GM12878 (cell line): ENCODE measurements around the gene BRF1. TPM values are rescaled to one million over a fixed set of nuclear protein-coding genes. Genes with fewer than 3 reads are reported as not detected.

ENCODE experiments used
- ATAC-seq: fragments of 200-7000 bp; cut with Tn5 transposase; 3 replicates; pipeline ENCODE4 v1.9.1; 2020; ENCODE audit warnings: mild to moderate bottlenecking, moderate library complexity
- BruUV-seq: library from RNA; stranded (reverse); fragments of 400-500 nt; replicated peaks from 2 replicates; lab custom pipeline; 2021; lab: Mats Ljungman, UMichigan
- CTCF ChIA-PET: fragments of 300-600 bp; sonication (Branson Sonifier 250); formaldehyde crosslinking; extraction: SDS; loops from one replicate; lab custom pipeline; 2021; ENCODE audit warnings: inconsistent platforms; lab: Yijun Ruan, JAX
- POLR2A ChIA-PET: fragments of 350-600 bp; formaldehyde crosslinking; extraction: SDS; loops from one replicate; lab custom pipeline; 2021; ENCODE audit warnings: inconsistent platforms; lab: Charles Lee
- RAD21 ChIA-PET: fragments of 300-600 bp; sonication (Branson Sonifier 250); formaldehyde crosslinking; loops from one replicate; lab custom pipeline; 2023; ENCODE audit warnings: antibody characterized with exemption; ENCODE audit not compliant: unreplicated experiment; lab: Charles Lee
- SMC1A ChIA-PET: fragments of 300-600 bp; sonication (Branson Sonifier 250); formaldehyde crosslinking; loops from one replicate; lab custom pipeline; 2023; ENCODE audit not compliant: unreplicated experiment, uncharacterized antibody; lab: Charles Lee
- DNase-seq: peaks from one replicate; pipeline ENCODE4 v3.0.0-alpha.2; 2011; ENCODE audit warnings: low read depth, low spot score
- FAIRE-seq: peaks from 3 replicates; lab custom pipeline; 2011; peaks lifted over from hg19 to GRCh38; lab: Jason Lieb, UNC
- H2AFZ ChIP-seq: 2 replicates; pipeline ENCODE4 v1.6.0; 2011; ENCODE audit warnings: low read depth, low read length, control low read depth; ENCODE audit not compliant: control insufficient read depth
- H3K27ac ChIP-seq: 2 replicates; pipeline ENCODE4 v1.5.1; 2011; ENCODE audit warnings: control low read depth; ENCODE audit not compliant: control insufficient read depth, insufficient read depth
- H3K27me3 ChIP-seq, 2 experiments: replicated peaks in 1 of 2; 2 replicates each; pipeline versions ENCODE4 v1.6.0 to v1.6.1; 2011; ENCODE audit warnings: low read length in 1 of 2; ENCODE audit not compliant: control insufficient read depth in 2 of 2, insufficient read depth in 2 of 2
- H3K36me3 ChIP-seq, 2 experiments: 2 replicates each; pipeline ENCODE4 v1.5.1; 2011; ENCODE audit warnings: low read length in 1 of 2; ENCODE audit not compliant: control insufficient read depth in 2 of 2, insufficient read depth in 2 of 2
- H3K4me1 ChIP-seq: 2 replicates; pipeline ENCODE4 v1.6.1; 2011; ENCODE audit warnings: mild to moderate bottlenecking, low read length, moderate library complexity, mixed read lengths; ENCODE audit not compliant: control insufficient read depth, insufficient read depth
- H3K4me2 ChIP-seq: 2 replicates; pipeline ENCODE4 v1.6.0; 2011; ENCODE audit warnings: control low read depth; ENCODE audit not compliant: control insufficient read depth, insufficient read depth
- H3K4me3 ChIP-seq: fragments of 200-600 bp; sonication (generic); 2 replicates; pipeline ENCODE4 v1.5.1; 2016
- H3K79me2 ChIP-seq: 2 replicates; pipeline ENCODE4 v1.6.0; 2011; ENCODE audit warnings: low read length; ENCODE audit not compliant: control insufficient read depth, insufficient read depth
- H3K9ac ChIP-seq: 2 replicates; pipeline ENCODE4 v1.8.0; 2011; ENCODE audit warnings: low read length, control low read depth, mixed read lengths; ENCODE audit not compliant: control insufficient read depth, insufficient read depth
- H3K9me3 ChIP-seq: replicated peaks from 3 replicates; pipeline ENCODE4 v1.5.1; 2011; ENCODE audit warnings: mild to moderate bottlenecking, low read length; ENCODE audit not compliant: control insufficient read depth, insufficient read depth
- H4K20me1 ChIP-seq: 2 replicates; pipeline ENCODE4 v1.6.0; 2011; ENCODE audit not compliant: control insufficient read depth, insufficient read depth
- BHLHE40 ChIP-seq, 2 experiments: fragments of 450-650 bp in 1 of 2; IDR thresholded peaks; 2 replicates each; pipeline ENCODE4 v1.6.1; 2011 to 2017; ENCODE audit warnings: low read depth in 2 of 2, borderline replicate concordance in 1 of 2, improper control_type of control experiment in 1 of 2, low read length in 1 of 2, mild to moderate bottlenecking in 1 of 2
- CEBPB ChIP-seq, 2 experiments: fragments of 150-350 bp in 1 of 2; IDR thresholded peaks; 2 replicates each; pipeline ENCODE4 v1.6.1; 2012 to 2014; ENCODE audit warnings: low read depth in 2 of 2, low read length in 2 of 2, borderline replicate concordance in 1 of 2, inconsistent platforms in 1 of 2
- IKZF1 ChIP-seq: fragments of 450-650 bp; conservative IDR thresholded peaks from 2 replicates; pipeline ENCODE4 v1.6.1; 2017; ENCODE audit warnings: antibody characterized with exemption, mild to moderate bottlenecking
- IKZF2 ChIP-seq, 2 experiments: fragments of 450-650 bp; IDR thresholded peaks; 2 replicates each; pipeline ENCODE4 v1.6.1; 2017; ENCODE audit warnings: mild to moderate bottlenecking in 2 of 2, moderate library complexity in 2 of 2
- NFYB ChIP-seq: IDR thresholded peaks from 2 replicates; pipeline ENCODE4 v1.6.1; 2011; ENCODE audit warnings: low read depth, mild to moderate bottlenecking, low read length, improper control_type of control experiment, moderate library complexity; ENCODE audit not compliant: insufficient read depth
- NR2C1 ChIP-seq: fragments of 450-650 bp; IDR thresholded peaks from 2 replicates; pipeline ENCODE4 v1.6.1; 2017; ENCODE audit warnings: antibody characterized with exemption, mild to moderate bottlenecking, moderate library complexity
- NRF1 ChIP-seq: conservative IDR thresholded peaks from 2 replicates; pipeline ENCODE4 v1.6.1; 2011; ENCODE audit warnings: mild to moderate bottlenecking, low read depth, low read length, improper control_type of control experiment
- PBX3 ChIP-seq: IDR thresholded peaks from 2 replicates; pipeline ENCODE4 v1.6.1; 2011; ENCODE audit warnings: mild to moderate bottlenecking, low read depth, low read length, moderate library complexity; ENCODE audit not compliant: insufficient replicate concordance
- TCF3 ChIP-seq: IDR thresholded peaks from 2 replicates; pipeline ENCODE4 v1.6.1; 2012; ENCODE audit warnings: low read depth, mild to moderate bottlenecking, low read length, borderline replicate concordance; ENCODE audit not compliant: insufficient read depth
- ZNF217 ChIP-seq: fragments of 450-650 bp; IDR thresholded peaks from 2 replicates; pipeline ENCODE4 v1.6.1; 2017; ENCODE audit warnings: antibody characterized with exemption, mild to moderate bottlenecking
- ZNF274 ChIP-seq: IDR thresholded peaks from one replicate; pipeline ENCODE4 v1.8.0; 2011; ENCODE audit not compliant: insufficient read length, insufficient read depth
- WGBS: methylation state at CpG from one replicate; pipeline ENCODE4 v1.1.6; 2016; ENCODE audit warnings: low lambda C conversion rate; ENCODE audit not compliant: insufficient replicate concordance, insufficient coverage; ENCODE audit errors: missing lambda C conversion rate; 5-methylcytosine and 5-hydroxymethylcytosine counted together
- in situ Hi-C: fragments of 300-500 bp; cut with MboI; formaldehyde crosslinking; loops from 9 replicates; pipeline ENCODE4 v1.14.3; 2018; ENCODE audit warnings: mixed read lengths
- intact Hi-C: fragments of 100-400 bp; cut with micrococcal nuclease; formaldehyde crosslinking; loops from one replicate; pipeline ENCODE4 v1.14.2; 2022; ENCODE audit not compliant: unreplicated experiment
- polyA plus RNA-seq, 11 experiments: library from polyadenylated mRNA; depleted of rRNA in 4 of 11; unstranded in 6 of 11; stranded (reverse) in 5 of 11; fragments of >200 nt; fragmentation: Nextera tagmentation in 4 of 11; fragmentation: Illumina TruSeq in 1 of 11; extraction: Ambion mirVana in 4 of 11; extraction: Trizol in 1 of 11; gene quantifications; 1 replicate in 1 of 11; 2 replicates in 10 of 11; pipeline versions ENCODE4 v1.2.1 to v1.2.3, GENCODE V29; 2011 to 2016; ENCODE audit warnings: inconsistent platforms in 2 of 11, missing spikeins in 2 of 11, low read depth in 1 of 11
- total RNA-seq, 4 experiments: library from RNA; depleted of rRNA in 3 of 4; stranded (reverse); fragments of >200 nt in 3 of 4; fragmentation: Illumina TruSeq in 1 of 4; extraction: Trizol in 1 of 4; gene quantifications; 2 replicates each; pipeline versions ENCODE4 v1.2.1 to v1.2.3, GENCODE V29; 2013 to 2021

BRF1 gene
- total and polyA plus RNA-seq, 10 of the 15 experiments (the other 5 are each of a cell fraction or from before 2014, with no cell fraction given) = 0.21 to 33.5 (median 10.7) TPM

DNA sequence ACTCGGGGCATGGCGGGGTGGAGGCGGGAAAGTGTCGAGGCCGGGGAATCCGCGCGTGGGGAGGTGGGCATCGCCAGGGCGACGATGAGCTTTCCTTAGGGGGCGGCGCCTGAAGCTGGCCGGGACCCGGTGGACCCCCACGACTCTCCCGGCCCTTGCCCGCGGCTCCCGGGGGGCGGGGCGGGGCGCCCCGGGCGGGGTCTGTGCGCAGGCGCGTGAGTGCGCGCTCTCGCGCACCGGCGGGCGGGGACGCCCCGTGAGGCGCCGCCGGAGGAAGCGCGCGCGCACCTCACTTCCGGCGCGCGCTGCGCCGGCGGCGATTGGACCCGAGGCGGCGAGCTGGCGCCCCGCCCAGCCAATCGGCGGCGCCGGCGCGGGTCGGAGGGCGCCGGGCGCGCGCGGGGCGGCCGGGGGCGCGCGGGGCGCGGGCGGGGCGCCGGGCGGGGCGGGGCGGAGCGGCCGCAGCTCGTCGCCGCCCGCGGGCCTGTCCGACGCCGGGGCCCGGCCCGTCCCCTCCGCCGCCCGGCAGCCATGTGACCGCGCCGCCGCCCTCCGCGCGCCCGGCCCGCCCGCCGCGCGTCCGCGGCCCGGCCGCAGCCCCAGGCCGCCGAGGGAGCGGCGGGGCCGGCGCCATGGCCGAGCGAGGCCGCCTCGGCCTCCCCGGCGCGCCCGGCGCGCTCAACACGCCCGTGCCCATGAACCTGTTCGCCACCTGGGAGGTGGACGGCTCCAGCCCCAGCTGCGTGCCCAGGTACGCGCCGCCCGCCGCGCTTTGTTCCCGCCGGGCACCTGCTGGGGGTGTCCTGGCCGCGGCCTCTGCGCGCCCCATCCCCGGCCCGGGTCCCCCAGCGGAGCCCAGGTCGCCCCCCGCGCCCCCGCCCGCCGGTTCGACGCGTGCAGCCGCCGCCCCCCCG is 13.7 kb upstream of the BRF1 start, which contains the start of gene PACS2:
Gene PACS2 (plus strand): TSS at position 462 of the 914 bp plus-strand sequence. CDS start 171 bp downstream, at position 633.
- no peaks in the 10 kb centered on the region; a peak in 1 of 4 replicates for H3K36me3 ChIP-seq
- intact Hi-C loops (no loop called here), in situ Hi-C loops (no loop called here)
- ChIA-PET SMC1A (interaction anchor here (0.8 to 1.6 kb wide), 3 partner anchors 13 to 18 kb away, joined by 3 to 5 read pairs (median 3); partner anchors contain the start of gene BRF1), POLR2A (interaction anchor here (0.9 to 1.2 kb wide), 3 partner anchors 8 to 20 kb away, joined by 3 to 4 read pairs (median 3); partner anchors contain the start of gene BRF1), CTCF (interaction anchor here (0.5 to 1.0 kb wide), 3 partner anchors 180 to 1103 kb away, joined by 3 to 5 read pairs (median 3); no protein-coding TSS in a partner anchor), RAD21 (interaction anchor here (1.1 to 2.3 kb wide), 2 partner anchors 14 to 21 kb away, joined by 4 to 13 read pairs; partner anchors contain the start of gene BRF1)
- H2AFZ ChIP-seq = peak within 1 kb of the TSS; percentile 78
- H3K4me2 ChIP-seq = peak within 1 kb of the TSS; percentile 97
- ATAC-seq (peak; percentile 76), FAIRE-seq (no peak), DNase-seq (no peak)
- no peaks in the 10 kb centered on the region for H3K27me3 ChIP-seq
- no peak within 1 kb of the TSS for H3K27ac ChIP-seq
- peaks cover 4% of the 10 kb centered on the region; the same call in 1 of the 2 replicates for H3K79me2 ChIP-seq
- WGBS = 0% methylated on average over 11 of the region's 163 CpGs
- H3K4me3 ChIP-seq = peak within 1 kb of the TSS; percentile 80
- H4K20me1 ChIP-seq = no peaks in the 10 kb centered on the region
- peak within 1 kb of the TSS; percentile 46; the same call in 1 of the 2 replicates for H3K9ac ChIP-seq
- H3K4me1 ChIP-seq = peaks cover 10% of the 10 kb centered on the region
- no peaks in the 10 kb centered on the region for H3K9me3 ChIP-seq
- no TSS peak for BruUV-seq
- TF ChIP-seq PBX3 = peak; percentile 26
- TF ChIP-seq IKZF2 (IDR thresholded peaks at IDR 0.05) = no peak
- TF ChIP-seq TCF3 = no peak
- no peak for TF ChIP-seq CEBPB (IDR thresholded peaks at IDR 0.05; ENCODE audit: borderline replicate concordance in 1 of 2, low read depth in 2 of 2, low read length in 2 of 2)
- TF ChIP-seq NFYB = peak; percentile 84
- TF ChIP-seq BHLHE40 (IDR thresholded peaks at IDR 0.05; ENCODE audit: borderline replicate concordance in 1 of 2, low read depth in 2 of 2, low read length in 1 of 2) = peak in 1 of 2 experiments; percentile 61; a peak in 2 of 4 replicates
- 0 out of 2 replicates have a peak, but pooled peaks have one; percentile 4 for TF ChIP-seq IKZF1
- no peak for TF ChIP-seq ZNF274
- peak; percentile 67 for TF ChIP-seq NRF1
- peak; percentile 64; the same call in 1 of the 2 replicates for TF ChIP-seq NR2C1
- TF ChIP-seq ZNF217 = no peak
- TF ChIP-seq, all 136 proteins: peak for 6
